Osteoblast (primary cell): Measurements from ENCODE around the gene SNCAIP. TPM values are rescaled to one million over a fixed set of nuclear protein-coding genes. Genes with fewer than 3 reads are reported as not detected.

Source experiments
- DNase-seq: peaks from one replicate; pipeline ENCODE4 v3.0.0; 2011; ENCODE audit warnings: low spot score, mixed read lengths; ENCODE audit not compliant: insufficient read length; ENCODE audit errors: missing footprints
- H2AFZ ChIP-seq: 2 replicates; pipeline ENCODE4 v1.6.0; 2011; ENCODE audit warnings: mild to moderate bottlenecking, low read length
- H3K27ac ChIP-seq: 2 replicates; pipeline ENCODE4 v1.5.1; 2011; ENCODE audit warnings: mild to moderate bottlenecking, low read depth, low read length, moderate library complexity
- H3K27me3 ChIP-seq: 2 replicates; pipeline ENCODE4 v1.6.0; 2012; ENCODE audit warnings: mild to moderate bottlenecking, control low read depth, inconsistent platforms, low read length, moderate library complexity; ENCODE audit not compliant: insufficient read depth
- H3K36me3 ChIP-seq: 2 replicates; pipeline ENCODE4 v1.5.1; 2011; ENCODE audit warnings: mild to moderate bottlenecking, low read length, control low read depth, moderate library complexity; ENCODE audit not compliant: insufficient read depth
- H3K4me1 ChIP-seq: 2 replicates; pipeline ENCODE4 v1.5.1; 2011; ENCODE audit warnings: mild to moderate bottlenecking, low read length, control low read depth, moderate library complexity; ENCODE audit not compliant: insufficient read depth
- H3K4me2 ChIP-seq: 2 replicates; pipeline ENCODE4 v1.6.0; 2011; ENCODE audit warnings: mild to moderate bottlenecking, low read length; ENCODE audit not compliant: insufficient read depth
- H3K4me3 ChIP-seq: fragments of 200-600 bp; sonication (generic); 3 replicates; pipeline ENCODE4 v1.5.1; 2012; ENCODE audit warnings: mild to moderate bottlenecking, low read length, inconsistent platforms; ENCODE audit not compliant: insufficient read depth
- H3K79me2 ChIP-seq: 2 replicates; pipeline ENCODE4 v1.6.0; 2012; ENCODE audit warnings: mild to moderate bottlenecking, low read length, control low read depth, inconsistent platforms; ENCODE audit not compliant: insufficient read depth
- H3K9me3 ChIP-seq: 2 replicates; pipeline ENCODE4 v1.5.1; 2011; ENCODE audit warnings: low read depth, low read length, control low read depth
- H4K20me1 ChIP-seq: 2 replicates; pipeline ENCODE4 v1.6.0; 2012; ENCODE audit warnings: mild to moderate bottlenecking, low read length, control low read depth; ENCODE audit not compliant: insufficient read depth
- total RNA-seq: library from RNA; depleted of rRNA; stranded (reverse); fragments of >200 nt; gene quantifications from 2 replicates; pipeline ENCODE4 v1.2.3, GENCODE V29; 2012
- TF ChIP-seq, protein P1 (sequence below): IDR thresholded peaks from 2 replicates; pipeline ENCODE4 v1.5.1; 2011; ENCODE audit warnings: mild to moderate bottlenecking, low read depth, low read length, moderate library complexity; ENCODE audit errors: extremely low read depth

SNCAIP gene
- total RNA-seq, 1 donor, result 6.2 TPM

GRCh38 chr5:122431298-122431697 is 119.3 kb downstream of the SNCAIP start:
- Histone ChIP-seq H3K27ac (no peak overlapping the region), H3K27me3 (no peaks in the 10 kb centered on the region)
- TF ChIP-seq, protein P1, sequence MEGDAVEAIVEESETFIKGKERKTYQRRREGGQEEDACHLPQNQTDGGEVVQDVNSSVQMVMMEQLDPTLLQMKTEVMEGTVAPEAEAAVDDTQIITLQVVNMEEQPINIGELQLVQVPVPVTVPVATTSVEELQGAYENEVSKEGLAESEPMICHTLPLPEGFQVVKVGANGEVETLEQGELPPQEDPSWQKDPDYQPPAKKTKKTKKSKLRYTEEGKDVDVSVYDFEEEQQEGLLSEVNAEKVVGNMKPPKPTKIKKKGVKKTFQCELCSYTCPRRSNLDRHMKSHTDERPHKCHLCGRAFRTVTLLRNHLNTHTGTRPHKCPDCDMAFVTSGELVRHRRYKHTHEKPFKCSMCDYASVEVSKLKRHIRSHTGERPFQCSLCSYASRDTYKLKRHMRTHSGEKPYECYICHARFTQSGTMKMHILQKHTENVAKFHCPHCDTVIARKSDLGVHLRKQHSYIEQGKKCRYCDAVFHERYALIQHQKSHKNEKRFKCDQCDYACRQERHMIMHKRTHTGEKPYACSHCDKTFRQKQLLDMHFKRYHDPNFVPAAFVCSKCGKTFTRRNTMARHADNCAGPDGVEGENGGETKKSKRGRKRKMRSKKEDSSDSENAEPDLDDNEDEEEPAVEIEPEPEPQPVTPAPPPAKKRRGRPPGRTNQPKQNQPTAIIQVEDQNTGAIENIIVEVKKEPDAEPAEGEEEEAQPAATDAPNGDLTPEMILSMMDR, result no peak

DNA sequence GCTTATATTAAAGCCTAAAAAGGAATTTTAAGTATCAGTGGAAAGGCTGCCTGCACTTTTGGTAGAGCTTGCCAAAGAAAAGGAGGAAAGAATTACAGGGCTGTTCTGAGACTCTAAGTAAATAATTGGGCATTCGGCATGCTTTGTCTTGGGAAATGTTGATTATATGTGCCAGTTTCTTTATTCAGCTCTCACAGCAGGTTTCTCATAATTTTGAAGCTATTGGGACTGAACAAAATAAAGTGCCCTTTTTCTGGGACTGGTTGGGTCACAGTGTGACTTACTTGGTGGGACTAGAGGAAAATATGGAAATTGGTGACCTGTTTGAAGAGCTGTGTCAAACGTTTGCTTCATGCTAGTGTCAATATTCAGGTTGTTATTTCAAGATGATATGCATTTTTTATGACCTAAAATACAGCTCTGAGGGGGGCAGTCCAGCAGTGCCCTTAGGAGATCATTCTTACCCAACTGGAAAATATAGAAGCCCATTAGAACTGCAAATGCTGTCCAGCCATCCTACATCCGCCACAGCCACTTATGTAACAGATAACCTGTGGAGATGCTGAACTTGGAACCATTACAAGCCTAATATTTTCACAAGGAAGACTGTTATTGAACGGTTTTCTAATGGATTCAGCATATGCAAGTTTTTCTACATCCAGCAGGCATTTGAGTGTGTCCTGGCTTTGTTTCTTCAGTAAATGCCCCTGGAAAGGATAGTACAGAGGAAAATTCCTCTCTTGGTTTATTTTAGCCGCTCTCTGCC is 122.4 kb downstream of the SNCAIP start:
- H3K79me2 ChIP-seq, result no peaks in the 10 kb centered on the region
- no peak overlapping the region for H3K27ac ChIP-seq
- no peaks in the 10 kb centered on the region for H3K4me1 ChIP-seq
- no peak overlapping the region for H3K4me2 ChIP-seq
- no peaks in the 10 kb centered on the region for H3K36me3 ChIP-seq
- no peak for DNase-seq
- H3K4me3 ChIP-seq, result no peak overlapping the region
- no peaks in the 10 kb centered on the region for H4K20me1 ChIP-seq
- no peaks in the 10 kb centered on the region for H3K9me3 ChIP-seq
- no peaks in the 10 kb centered on the region for H3K27me3 ChIP-seq
- TF ChIP-seq, protein P1, result no peak
- H2AFZ ChIP-seq, result no peak overlapping the region

More at GRCh38 chr5:122431298-122431697, 119.3 kb downstream of the SNCAIP start:
- no peak overlapping the region for H3K4me2 ChIP-seq
- no peaks in the 10 kb centered on the region for H3K36me3 ChIP-seq
- H3K79me2 ChIP-seq, result no peaks in the 10 kb centered on the region
- H3K4me1 ChIP-seq, result no peaks in the 10 kb centered on the region
- no peaks in the 10 kb centered on the region for H4K20me1 ChIP-seq
- no peak overlapping the region for H2AFZ ChIP-seq
- H3K9me3 ChIP-seq, result no peaks in the 10 kb centered on the region
- no peak overlapping the region for H3K4me3 ChIP-seq
- no peak for DNase-seq

- Histone ChIP-seq H3K27me3 (no peaks in the 10 kb centered on the region), H2AFZ (no peak overlapping the region), H3K36me3 (no peaks in the 10 kb centered on the region), H3K79me2 (no peaks in the 10 kb centered on the region), H3K9me3 (no peaks in the 10 kb centered on the region), H4K20me1 (no peaks in the 10 kb centered on the region), H3K4me2 (no peak overlapping the region), H3K27ac (no peak overlapping the region), H3K4me3 (no peak overlapping the region), H3K4me1 (no peaks in the 10 kb centered on the region)
- TF ChIP-seq, protein P1, result no peak
- no peak for DNase-seq
These were observed 123.2 kb downstream of the SNCAIP start for GRCh38 chr5:122435234-122435633.

DNA sequence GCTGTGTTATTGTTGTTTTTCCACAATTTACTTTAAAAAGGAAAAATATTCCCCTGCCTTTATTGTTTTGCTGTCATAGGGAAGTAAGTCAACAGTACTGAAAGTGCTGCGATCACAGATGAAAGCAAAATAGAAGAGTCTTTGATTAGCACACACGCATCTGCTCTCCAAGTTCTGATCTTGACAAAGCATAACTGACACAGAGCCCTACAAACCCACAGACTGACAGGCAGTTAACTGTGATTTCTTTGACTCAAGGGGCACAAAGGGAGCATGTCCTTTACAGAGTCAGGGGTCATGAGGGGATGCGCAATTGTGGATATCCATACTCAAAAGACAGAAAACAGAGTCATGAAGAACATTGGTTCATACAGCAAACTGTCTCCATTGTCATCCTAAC is 123.7 kb downstream of the SNCAIP start:
- no peak overlapping the region for H3K27ac ChIP-seq
- H3K4me3 ChIP-seq, result no peak overlapping the region
- H3K4me1 ChIP-seq, result no peaks in the 10 kb centered on the region
- DNase-seq, result no peak
- H3K9me3 ChIP-seq, result no peaks in the 10 kb centered on the region
- no peaks in the 10 kb centered on the region for H4K20me1 ChIP-seq
- no peaks in the 10 kb centered on the region for H3K79me2 ChIP-seq
- no peak overlapping the region for H3K4me2 ChIP-seq
- no peaks in the 10 kb centered on the region for H3K27me3 ChIP-seq
- TF ChIP-seq, protein P1, result no peak
- no peak overlapping the region for H2AFZ ChIP-seq
- no peaks in the 10 kb centered on the region for H3K36me3 ChIP-seq
